Natural killer cell (primary cell): ENCODE measurements around the gene PDLIM1. TPM values are rescaled to one million over a fixed set of nuclear protein-coding genes. Genes with fewer than 3 reads are reported as not detected.

ENCODE experiments used
- ATAC-seq, 3 donors: fragments of 150-1000 bp in 2 of 3; fragments of 200-7000 bp in 1 of 3; cut with Tn5 transposase; 1 replicate in 1 of 3; 2 replicates in 2 of 3; pipeline ENCODE4 v1.10.0; 2021; ENCODE audit warnings: mild to moderate bottlenecking in 2 of 3, moderate library complexity in 2 of 3
- DNase-seq, 2 donors: peaks; one replicate each; pipeline versions ENCODE4 v3.0.0 to v3.0.0-alpha.2; 2013 to 2021; ENCODE audit warnings: mixed read lengths in 1 of 2
- H3K27ac ChIP-seq: one replicate; pipeline ENCODE4 v1.5.1; 2013; ENCODE audit warnings: mild to moderate bottlenecking, low read length
- H3K27me3 ChIP-seq: one replicate; pipeline ENCODE4 v1.6.1; 2013; ENCODE audit warnings: low read length; ENCODE audit not compliant: control insufficient read depth, insufficient read depth
- H3K36me3 ChIP-seq: one replicate; pipeline ENCODE4 v1.6.1; 2013; ENCODE audit warnings: low read length; ENCODE audit not compliant: control insufficient read depth, insufficient read depth
- H3K4me1 ChIP-seq: one replicate; pipeline ENCODE4 v1.6.1; 2013; ENCODE audit warnings: low read length; ENCODE audit not compliant: control insufficient read depth, insufficient read depth
- H3K4me3 ChIP-seq: one replicate; pipeline ENCODE4 v1.5.1; 2013; ENCODE audit warnings: low read length
- H3K9me3 ChIP-seq: one replicate; pipeline ENCODE4 v1.6.1; 2013; ENCODE audit warnings: low read length; ENCODE audit not compliant: control insufficient read depth, insufficient read depth
- H3K27ac Mint-ChIP-seq, 2 donors: one replicate each; pipeline ENCODE4 v1.8.0; 2022; ENCODE audit warnings: mild to moderate bottlenecking in 2 of 2, mixed read lengths in 2 of 2, moderate library complexity in 1 of 2
- H3K27me3 Mint-ChIP-seq, 2 donors: one replicate each; pipeline ENCODE4 v1.8.0; 2022; ENCODE audit warnings: low read depth in 2 of 2, mixed read lengths in 2 of 2
- H3K36me3 Mint-ChIP-seq: one replicate; pipeline ENCODE4 v1.8.0; 2022; ENCODE audit warnings: mixed read lengths
- H3K4me1 Mint-ChIP-seq, 2 donors: one replicate each; pipeline ENCODE4 v1.8.0; 2022; ENCODE audit warnings: mixed read lengths in 2 of 2
- H3K4me3 Mint-ChIP-seq: one replicate; pipeline ENCODE4 v1.8.0; 2022; ENCODE audit warnings: mild to moderate bottlenecking, moderate library complexity, mixed read lengths
- H3K9me3 Mint-ChIP-seq, 2 donors: one replicate each; pipeline ENCODE4 v1.8.0; 2022; ENCODE audit warnings: mixed read lengths in 2 of 2
- WGBS: methylation state at CpG from one replicate; pipeline ENCODE4 v1.1.7; 2013; ENCODE audit warnings: missing lambda C conversion rate; ENCODE audit not compliant: insufficient coverage; 5-methylcytosine and 5-hydroxymethylcytosine counted together
- intact Hi-C: fragments of 100-400 bp; cut with micrococcal nuclease; formaldehyde crosslinking; loops from one replicate; pipeline ENCODE4 v1.14.2; 2022
- total RNA-seq, 4 donors: library from RNA; stranded (reverse); fragments of 120-200 nt in 1 of 4; gene quantifications; one replicate each; pipeline versions ENCODE4 v1.2.3 to v1.2.4, GENCODE V29; 2013 to 2022
- TF ChIP-seq, protein P1 (sequence below): fragments of 200-600 bp; IDR thresholded peaks from one replicate; pipeline ENCODE4 v1.8.0; 2022; ENCODE audit warnings: antibody characterized with exemption

The PDLIM1 gene
- total RNA-seq, 3 donors from 2014 or later (not counting 1 experiment from before 2014, with no cell fraction given) = 7.1 to 25.2 (median 24.5) TPM

DNA sequence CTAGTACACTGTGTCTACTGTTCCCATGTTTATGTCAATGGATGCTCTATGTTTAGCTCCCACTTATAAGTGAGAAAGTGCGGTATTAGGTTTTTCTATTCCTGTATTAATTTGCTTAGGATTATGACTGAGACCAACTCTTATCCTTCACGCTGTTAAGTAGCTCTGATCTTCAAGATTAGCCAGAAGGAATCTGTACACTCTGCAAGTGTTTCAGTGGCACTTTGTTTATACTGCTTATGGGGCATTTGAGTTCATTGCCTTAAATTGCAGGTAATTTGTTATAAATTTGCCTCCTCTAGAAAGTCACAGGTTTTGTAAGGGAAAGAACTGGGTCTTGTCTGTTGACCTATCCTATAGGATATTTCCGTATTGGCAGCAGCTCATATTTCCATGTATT is 103.2 kb downstream of the PDLIM1 start:
- 92% methylated on average over 2 of the region's 3 CpGs for WGBS
- H3K9me3 Mint-ChIP-seq = no peaks in the 10 kb centered on the region
- ATAC-seq (no peak), DNase-seq (no peak)
- no peak overlapping the region for H3K4me3 Mint-ChIP-seq
- no peak overlapping the region for H3K27ac ChIP-seq
- peaks cover 0 to 8% of the 10 kb centered on the region in 2 donors for H3K4me1 Mint-ChIP-seq
- intact Hi-C loops = no loop called here
- no peak overlapping the region for H3K4me3 ChIP-seq
- TF ChIP-seq, protein P1, sequence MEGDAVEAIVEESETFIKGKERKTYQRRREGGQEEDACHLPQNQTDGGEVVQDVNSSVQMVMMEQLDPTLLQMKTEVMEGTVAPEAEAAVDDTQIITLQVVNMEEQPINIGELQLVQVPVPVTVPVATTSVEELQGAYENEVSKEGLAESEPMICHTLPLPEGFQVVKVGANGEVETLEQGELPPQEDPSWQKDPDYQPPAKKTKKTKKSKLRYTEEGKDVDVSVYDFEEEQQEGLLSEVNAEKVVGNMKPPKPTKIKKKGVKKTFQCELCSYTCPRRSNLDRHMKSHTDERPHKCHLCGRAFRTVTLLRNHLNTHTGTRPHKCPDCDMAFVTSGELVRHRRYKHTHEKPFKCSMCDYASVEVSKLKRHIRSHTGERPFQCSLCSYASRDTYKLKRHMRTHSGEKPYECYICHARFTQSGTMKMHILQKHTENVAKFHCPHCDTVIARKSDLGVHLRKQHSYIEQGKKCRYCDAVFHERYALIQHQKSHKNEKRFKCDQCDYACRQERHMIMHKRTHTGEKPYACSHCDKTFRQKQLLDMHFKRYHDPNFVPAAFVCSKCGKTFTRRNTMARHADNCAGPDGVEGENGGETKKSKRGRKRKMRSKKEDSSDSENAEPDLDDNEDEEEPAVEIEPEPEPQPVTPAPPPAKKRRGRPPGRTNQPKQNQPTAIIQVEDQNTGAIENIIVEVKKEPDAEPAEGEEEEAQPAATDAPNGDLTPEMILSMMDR = no peak
- H3K27ac Mint-ChIP-seq = no peak overlapping the region
- H3K27me3 ChIP-seq = no peaks in the 10 kb centered on the region
- no peaks in the 10 kb centered on the region for H3K9me3 ChIP-seq
- no peaks in the 10 kb centered on the region for H3K36me3 ChIP-seq
- peaks cover 4% of the 10 kb centered on the region for H3K4me1 ChIP-seq
- H3K36me3 Mint-ChIP-seq = no peaks in the 10 kb centered on the region
- H3K27me3 Mint-ChIP-seq = peaks cover 9 to 22% of the 10 kb centered on the region in 2 donors

Other genes with a start within 250 kb of the PDLIM1 start
- gene CYP2C8, start 221.5 kb downstream of the PDLIM1 start, total RNA-seq = under 1 TPM; 0.23 to 0.49 (median 0.45) TPM
- not detected for gene ACSM6, start 96.8 kb downstream of the PDLIM1 start, total RNA-seq